ENCODE measurements around the gene PON2.

Gene PON2

DNA sequence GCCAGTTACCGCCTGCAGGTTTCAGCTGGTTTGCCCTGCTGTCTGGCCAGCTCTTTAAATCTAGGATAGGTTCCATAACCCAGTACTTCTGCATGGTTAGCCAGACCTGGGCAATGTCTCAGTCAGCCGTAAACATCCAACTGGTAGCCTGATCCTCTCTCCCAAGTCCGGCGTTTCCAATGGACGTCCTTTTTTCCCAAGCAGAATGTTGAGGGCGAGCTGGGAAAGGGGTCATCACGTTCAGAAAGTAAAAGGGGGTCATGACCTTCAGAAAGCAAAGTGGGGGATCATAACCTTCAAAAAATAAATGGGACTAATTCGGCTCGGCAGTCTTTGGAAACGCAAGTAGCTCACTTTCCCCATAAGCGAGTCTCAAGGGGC lies 39.1 kb downstream of the PON2 start:
- peaks cover 2% of the 10 kb centered on the region for H3K9me3 ChIP-seq (ENCODE audit: insufficient read depth, low read depth, low read length)
- no peak overlapping the region for H4K91ac ChIP-seq (ENCODE audit: low read depth, low read length)
- H4K12ac ChIP-seq (ENCODE audit: low read depth, low read length), result no peak overlapping the region
- no peaks in the 10 kb centered on the region for H3K79me2 ChIP-seq (ENCODE audit: control insufficient read depth, insufficient read depth, low read length, poor library complexity)
- H3K4me1 ChIP-seq (ENCODE audit: control insufficient read depth in 1 of 2, insufficient read depth in 2 of 2, low read length in 2 of 2), result no peaks in the 10 kb centered on the region
- H2BK120ac ChIP-seq (ENCODE audit: insufficient read depth, low read length, poor library complexity), result no peak overlapping the region
- no peak overlapping the region for H4K8ac ChIP-seq (ENCODE audit: low read depth, low read length)
- no peak overlapping the region for H3K27ac ChIP-seq (ENCODE audit: low read depth, low read length)
- WGBS (ENCODE audit: extremely low coverage, insufficient coverage, insufficient read length), result no CpG with 5 or more reads among the region's 11 CpGs
- no peak overlapping the region for H3K4ac ChIP-seq (ENCODE audit: low read depth, low read length)
- no peak overlapping the region for H3K18ac ChIP-seq (ENCODE audit: low read length)
- H3K27me3 ChIP-seq (ENCODE audit: insufficient read depth, low read length), result no peaks in the 10 kb centered on the region
- DNase-seq, result peak in 1 of 2 donors; percentile 10
- H2BK12ac ChIP-seq (ENCODE audit: low read length), result no peak overlapping the region
- no peak overlapping the region for H3K9ac ChIP-seq (ENCODE audit: low read length)
- no peak overlapping the region for H2AFZ ChIP-seq (ENCODE audit: insufficient read depth, low read length, poor library complexity)
- no peaks in the 10 kb centered on the region for H3K79me1 ChIP-seq (ENCODE audit: low read length)
- no peak overlapping the region for H3K4me3 ChIP-seq (ENCODE audit: low read depth, low read length)
- no peak overlapping the region for H2BK5ac ChIP-seq (ENCODE audit: low read depth, low read length, poor library complexity)
- no peak overlapping the region for H3K14ac ChIP-seq (ENCODE audit: low read length)
- no peak overlapping the region for H2AK5ac ChIP-seq (ENCODE audit: low read length)
- H3K4me2 ChIP-seq (ENCODE audit: low read length), result no peak overlapping the region
- H3K36me3 ChIP-seq (ENCODE audit: control insufficient read depth in 1 of 2, insufficient read depth in 2 of 2, low read length in 2 of 2), result no peaks in the 10 kb centered on the region
- H3K23ac ChIP-seq (ENCODE audit: low read length), result no peak overlapping the region

GRCh38 chr7:95394370-95394769 lies 40.5 kb downstream of the PON2 start:
- no peak overlapping the region for H2BK120ac ChIP-seq (ENCODE audit: insufficient read depth, low read length, poor library complexity)
- no CpG with 5 or more reads among the region's 3 CpGs for WGBS (ENCODE audit: extremely low coverage, insufficient coverage, insufficient read length)
- H3K9me3 ChIP-seq (ENCODE audit: insufficient read depth, low read depth, low read length), result peaks cover 2% of the 10 kb centered on the region
- H4K91ac ChIP-seq (ENCODE audit: low read depth, low read length), result no peak overlapping the region
- H3K27ac ChIP-seq (ENCODE audit: low read depth, low read length), result no peak overlapping the region
- no peak overlapping the region for H3K4me2 ChIP-seq (ENCODE audit: low read length)
- H2BK12ac ChIP-seq (ENCODE audit: low read length), result no peak overlapping the region
- H3K27me3 ChIP-seq (ENCODE audit: insufficient read depth, low read length), result no peaks in the 10 kb centered on the region
- no peak overlapping the region for H2BK5ac ChIP-seq (ENCODE audit: low read depth, low read length, poor library complexity)
- no peak overlapping the region for H3K18ac ChIP-seq (ENCODE audit: low read length)
- no peaks in the 10 kb centered on the region for H3K4me1 ChIP-seq (ENCODE audit: control insufficient read depth in 1 of 2, insufficient read depth in 2 of 2, low read length in 2 of 2)
- H3K4me3 ChIP-seq (ENCODE audit: low read depth, low read length), result no peak overlapping the region
- H3K23ac ChIP-seq (ENCODE audit: low read length), result no peak overlapping the region
- no peaks in the 10 kb centered on the region for H3K36me3 ChIP-seq (ENCODE audit: control insufficient read depth in 1 of 2, insufficient read depth in 2 of 2, low read length in 2 of 2)
- DNase-seq, result no peak
- no peak overlapping the region for H2AFZ ChIP-seq (ENCODE audit: insufficient read depth, low read length, poor library complexity)
- H4K12ac ChIP-seq (ENCODE audit: low read depth, low read length), result no peak overlapping the region
- H2AK5ac ChIP-seq (ENCODE audit: low read length), result no peak overlapping the region
- H3K14ac ChIP-seq (ENCODE audit: low read length), result no peak overlapping the region
- no peak overlapping the region for H4K8ac ChIP-seq (ENCODE audit: low read depth, low read length)
- H3K79me1 ChIP-seq (ENCODE audit: low read length), result no peaks in the 10 kb centered on the region
- no peaks in the 10 kb centered on the region for H3K79me2 ChIP-seq (ENCODE audit: control insufficient read depth, insufficient read depth, low read length, poor library complexity)
- no peak overlapping the region for H3K4ac ChIP-seq (ENCODE audit: low read depth, low read length)
- H3K9ac ChIP-seq (ENCODE audit: low read length), result no peak overlapping the region

DNA sequence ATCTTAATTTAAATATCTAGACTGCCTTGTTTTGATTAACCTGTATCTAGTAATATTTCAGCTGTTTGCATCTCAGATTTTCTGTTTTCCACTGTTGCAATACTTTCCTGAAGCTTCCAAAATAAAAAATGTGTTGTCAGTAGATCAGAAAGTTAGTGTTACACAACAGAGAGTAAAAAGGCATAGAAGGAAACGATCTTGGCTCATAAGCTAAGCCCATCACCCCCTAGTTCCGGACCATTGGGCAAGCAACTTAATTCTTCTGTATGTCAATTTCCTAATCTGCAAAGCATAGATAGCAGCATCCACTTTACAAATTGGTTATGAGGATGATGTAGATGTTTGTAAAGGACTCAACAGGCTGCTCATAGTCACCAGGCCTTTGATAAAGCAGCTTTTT lies 43.1 kb downstream of the PON2 start:
- Histone ChIP-seq H3K9ac (ENCODE audit: low read length) (no peak overlapping the region), H4K91ac (ENCODE audit: low read depth, low read length) (no peak overlapping the region), H4K8ac (ENCODE audit: low read depth, low read length) (no peak overlapping the region), H2BK12ac (ENCODE audit: low read length) (no peak overlapping the region), H3K27ac (ENCODE audit: low read depth, low read length) (no peak overlapping the region), H3K4ac (ENCODE audit: low read depth, low read length) (no peak overlapping the region), H3K9me3 (ENCODE audit: insufficient read depth, low read depth, low read length) (peaks cover 2% of the 10 kb centered on the region), H2BK5ac (ENCODE audit: low read depth, low read length, poor library complexity) (no peak overlapping the region), H2AK5ac (ENCODE audit: low read length) (no peak overlapping the region), H3K18ac (ENCODE audit: low read length) (no peak overlapping the region), H3K14ac (ENCODE audit: low read length) (no peak overlapping the region), H2BK120ac (ENCODE audit: insufficient read depth, low read length, poor library complexity) (no peak overlapping the region), H3K36me3 (ENCODE audit: control insufficient read depth in 1 of 2, insufficient read depth in 2 of 2, low read length in 2 of 2) (no peaks in the 10 kb centered on the region), H3K23ac (ENCODE audit: low read length) (no peak overlapping the region), H3K79me2 (ENCODE audit: control insufficient read depth, insufficient read depth, low read length, poor library complexity) (no peaks in the 10 kb centered on the region), H3K27me3 (ENCODE audit: insufficient read depth, low read length) (no peaks in the 10 kb centered on the region), H3K4me2 (ENCODE audit: low read length) (no peak overlapping the region), H2AFZ (ENCODE audit: insufficient read depth, low read length, poor library complexity) (no peak overlapping the region), H3K4me1 (ENCODE audit: control insufficient read depth in 1 of 2, insufficient read depth in 2 of 2, low read length in 2 of 2) (no peaks in the 10 kb centered on the region), H4K12ac (ENCODE audit: low read depth, low read length) (no peak overlapping the region), H3K79me1 (ENCODE audit: low read length) (no peaks in the 10 kb centered on the region), H3K4me3 (ENCODE audit: low read depth, low read length) (no peak overlapping the region)
- no peak for DNase-seq
- no CpG with 5 or more reads among the region's 2 CpGs for WGBS (ENCODE audit: extremely low coverage, insufficient coverage, insufficient read length)

DNA sequence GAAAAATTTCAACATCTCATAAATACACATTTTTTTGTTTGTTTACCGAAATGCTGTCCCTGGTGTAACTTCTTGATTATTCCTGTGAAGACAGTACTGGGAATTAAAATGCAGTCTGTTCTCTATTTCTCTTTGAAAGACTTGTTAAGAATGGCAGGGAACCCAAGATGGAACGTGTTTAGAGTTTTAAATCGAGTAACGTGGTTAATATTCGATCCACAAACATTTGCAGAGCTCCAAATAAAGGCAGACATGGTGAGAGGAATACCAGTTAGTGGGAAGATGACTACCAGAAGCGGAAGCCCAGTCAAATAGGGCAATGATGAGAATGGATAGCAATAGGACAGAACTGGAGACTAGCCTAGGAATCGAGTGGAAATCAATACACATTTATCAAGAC lies 45.3 kb downstream of the PON2 start:
- no peak overlapping the region for H3K23ac ChIP-seq (ENCODE audit: low read length)
- no CpG with 5 or more reads among the region's 7 CpGs for WGBS (ENCODE audit: extremely low coverage, insufficient coverage, insufficient read length)
- H3K27me3 ChIP-seq (ENCODE audit: insufficient read depth, low read length), result no peaks in the 10 kb centered on the region
- no peak overlapping the region for H2BK120ac ChIP-seq (ENCODE audit: insufficient read depth, low read length, poor library complexity)
- H3K36me3 ChIP-seq (ENCODE audit: control insufficient read depth in 1 of 2, insufficient read depth in 2 of 2, low read length in 2 of 2), result no peaks in the 10 kb centered on the region
- H2AFZ ChIP-seq (ENCODE audit: insufficient read depth, low read length, poor library complexity), result no peak overlapping the region
- H3K9ac ChIP-seq (ENCODE audit: low read length), result no peak overlapping the region
- no peak overlapping the region for H4K12ac ChIP-seq (ENCODE audit: low read depth, low read length)
- H3K4me2 ChIP-seq (ENCODE audit: low read length), result no peak overlapping the region
- no peak overlapping the region for H2AK5ac ChIP-seq (ENCODE audit: low read length)
- H3K79me1 ChIP-seq (ENCODE audit: low read length), result no peaks in the 10 kb centered on the region
- H3K79me2 ChIP-seq (ENCODE audit: control insufficient read depth, insufficient read depth, low read length, poor library complexity), result no peaks in the 10 kb centered on the region
- no peak overlapping the region for H3K4me3 ChIP-seq (ENCODE audit: low read depth, low read length)
- no peak overlapping the region for H2BK5ac ChIP-seq (ENCODE audit: low read depth, low read length, poor library complexity)
- no peak overlapping the region for H3K27ac ChIP-seq (ENCODE audit: low read depth, low read length)
- H3K9me3 ChIP-seq (ENCODE audit: insufficient read depth, low read depth, low read length), result no peaks in the 10 kb centered on the region
- no peak overlapping the region for H3K14ac ChIP-seq (ENCODE audit: low read length)
- DNase-seq, result no peak
- no peak overlapping the region for H2BK12ac ChIP-seq (ENCODE audit: low read length)
- no peak overlapping the region for H4K8ac ChIP-seq (ENCODE audit: low read depth, low read length)
- no peak overlapping the region for H3K18ac ChIP-seq (ENCODE audit: low read length)
- H3K4me1 ChIP-seq (ENCODE audit: control insufficient read depth in 1 of 2, insufficient read depth in 2 of 2, low read length in 2 of 2), result no peaks in the 10 kb centered on the region
- H4K91ac ChIP-seq (ENCODE audit: low read depth, low read length), result no peak overlapping the region
- no peak overlapping the region for H3K4ac ChIP-seq (ENCODE audit: low read depth, low read length)

Data from trophoblast cell (in vitro differentiated cells and primary cell).